Astrocyte of the spinal cord (primary cell): ENCODE measurements around the gene GPD1L.

Source experiments
- DNase-seq: peaks from one replicate; pipeline ENCODE4 v3.0.0; 2011; ENCODE audit warnings: low read depth, low spot score
- H3K4me3 ChIP-seq: 2 replicates; pipeline ENCODE4 v1.5.1; 2011; ENCODE audit warnings: low read depth, mild to moderate bottlenecking, low read length, moderate library complexity
- in situ Hi-C: cut with HindIII; loops from 2 replicates; pipeline ENCODE4 v1.10.0; 2017; ENCODE audit warnings: low sequenced_read_pairs
- TF ChIP-seq, protein P1 (sequence below): IDR thresholded peaks from 2 replicates; pipeline ENCODE4 v1.5.1; 2012; ENCODE audit warnings: low read depth, mild to moderate bottlenecking, low read length, inconsistent platforms

Gene GPD1L

DNA sequence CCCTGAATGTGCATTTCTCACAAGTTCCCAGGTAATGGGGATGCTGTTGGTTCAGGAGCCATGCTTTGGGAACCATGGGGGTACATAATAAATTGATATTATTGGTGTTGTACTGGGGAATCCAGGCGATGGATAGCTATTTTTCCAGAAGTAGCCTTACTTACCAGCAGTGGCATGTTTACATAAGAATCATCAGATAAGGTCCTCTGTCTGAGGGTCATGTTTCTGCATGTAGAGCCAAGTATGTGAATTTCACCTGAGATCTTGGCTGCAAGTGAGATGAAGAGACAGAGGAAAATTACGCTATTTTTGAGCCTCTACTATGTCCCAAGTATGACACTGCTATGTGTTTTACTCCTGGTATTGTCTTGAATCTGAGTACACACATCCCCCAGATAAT is 26.3 kb downstream of the GPD1L start:
- DNase-seq: no peak
- in situ Hi-C loops: no loop called here
- TF ChIP-seq, protein P1, sequence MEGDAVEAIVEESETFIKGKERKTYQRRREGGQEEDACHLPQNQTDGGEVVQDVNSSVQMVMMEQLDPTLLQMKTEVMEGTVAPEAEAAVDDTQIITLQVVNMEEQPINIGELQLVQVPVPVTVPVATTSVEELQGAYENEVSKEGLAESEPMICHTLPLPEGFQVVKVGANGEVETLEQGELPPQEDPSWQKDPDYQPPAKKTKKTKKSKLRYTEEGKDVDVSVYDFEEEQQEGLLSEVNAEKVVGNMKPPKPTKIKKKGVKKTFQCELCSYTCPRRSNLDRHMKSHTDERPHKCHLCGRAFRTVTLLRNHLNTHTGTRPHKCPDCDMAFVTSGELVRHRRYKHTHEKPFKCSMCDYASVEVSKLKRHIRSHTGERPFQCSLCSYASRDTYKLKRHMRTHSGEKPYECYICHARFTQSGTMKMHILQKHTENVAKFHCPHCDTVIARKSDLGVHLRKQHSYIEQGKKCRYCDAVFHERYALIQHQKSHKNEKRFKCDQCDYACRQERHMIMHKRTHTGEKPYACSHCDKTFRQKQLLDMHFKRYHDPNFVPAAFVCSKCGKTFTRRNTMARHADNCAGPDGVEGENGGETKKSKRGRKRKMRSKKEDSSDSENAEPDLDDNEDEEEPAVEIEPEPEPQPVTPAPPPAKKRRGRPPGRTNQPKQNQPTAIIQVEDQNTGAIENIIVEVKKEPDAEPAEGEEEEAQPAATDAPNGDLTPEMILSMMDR: no peak
- no peak overlapping the region for H3K4me3 ChIP-seq

DNA sequence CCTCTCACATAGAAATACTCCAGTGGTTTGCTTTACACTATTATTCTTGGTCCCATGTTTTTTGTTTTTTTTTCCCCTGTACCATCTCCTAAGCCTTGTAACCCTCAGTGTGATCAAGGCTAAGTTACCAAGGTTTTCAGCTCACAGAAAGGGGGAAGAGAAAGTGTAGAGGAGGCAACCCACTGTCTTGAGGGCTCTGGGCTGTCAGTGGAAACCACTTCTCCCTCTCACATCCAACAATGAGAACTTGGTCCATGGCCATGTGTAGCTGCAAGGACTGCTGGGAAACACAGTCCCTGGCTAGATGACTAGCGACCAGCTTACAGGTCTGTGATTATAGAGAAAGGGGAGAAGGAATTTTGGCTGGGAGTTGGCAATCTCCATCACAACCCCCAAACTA is 30.3 kb downstream of the GPD1L start:
- in situ Hi-C loops: no loop called here
- H3K4me3 ChIP-seq: no peak overlapping the region
- no peak for DNase-seq
- TF ChIP-seq, protein P1: no peak

DNA sequence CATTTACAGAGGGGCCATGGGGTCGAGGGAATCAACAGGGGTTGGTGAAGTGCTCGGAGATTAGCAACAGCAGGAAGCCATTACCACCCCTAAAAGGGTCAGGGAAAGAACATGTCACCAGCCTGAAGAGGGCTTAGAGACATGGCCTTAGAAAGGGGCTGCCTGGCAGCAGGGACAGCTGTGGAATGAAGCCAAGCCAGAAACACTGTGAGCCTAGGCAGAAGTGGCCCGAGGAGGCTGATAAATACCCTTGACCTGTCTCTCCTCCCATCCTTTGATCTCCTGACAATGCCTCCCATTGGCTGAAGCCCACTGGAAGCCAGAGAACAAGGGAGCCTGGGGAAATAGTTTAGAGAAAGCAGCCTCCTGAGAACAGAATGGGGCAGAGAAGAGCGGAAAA is 31.4 kb downstream of the GPD1L start:
- no peak overlapping the region for H3K4me3 ChIP-seq
- DNase-seq: no peak
- TF ChIP-seq, protein P1: no peak
- in situ Hi-C loops: no loop called here

DNA sequence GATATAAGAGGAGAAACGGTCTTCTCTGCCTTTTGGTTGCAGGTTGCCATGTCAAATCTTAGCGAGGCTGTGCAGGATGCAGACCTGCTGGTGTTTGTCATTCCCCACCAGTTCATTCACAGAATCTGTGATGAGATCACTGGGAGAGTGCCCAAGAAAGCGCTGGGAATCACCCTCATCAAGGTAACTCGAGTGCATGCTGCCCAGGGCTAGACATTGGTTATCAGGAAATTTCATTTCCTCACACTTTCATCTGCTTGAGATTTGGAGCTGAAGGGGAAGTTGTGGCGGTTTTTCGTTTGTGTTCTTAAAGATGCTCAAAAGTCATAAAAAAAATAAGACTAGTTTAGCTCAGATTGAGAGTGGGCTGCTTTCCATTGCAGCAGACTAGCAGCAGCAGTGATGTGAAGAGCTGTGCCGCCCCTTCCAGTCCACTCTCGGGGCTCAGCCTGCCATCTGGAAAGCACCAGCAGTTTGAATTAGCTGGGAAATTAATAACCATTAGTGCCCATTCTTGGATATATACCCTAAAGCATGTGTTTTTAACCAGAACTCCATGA is 32.2 kb downstream of the GPD1L start:
- TF ChIP-seq, protein P1: no peak
- no peak for DNase-seq
- H3K4me3 ChIP-seq: no peak overlapping the region
- in situ Hi-C loops: no loop called here

DNA sequence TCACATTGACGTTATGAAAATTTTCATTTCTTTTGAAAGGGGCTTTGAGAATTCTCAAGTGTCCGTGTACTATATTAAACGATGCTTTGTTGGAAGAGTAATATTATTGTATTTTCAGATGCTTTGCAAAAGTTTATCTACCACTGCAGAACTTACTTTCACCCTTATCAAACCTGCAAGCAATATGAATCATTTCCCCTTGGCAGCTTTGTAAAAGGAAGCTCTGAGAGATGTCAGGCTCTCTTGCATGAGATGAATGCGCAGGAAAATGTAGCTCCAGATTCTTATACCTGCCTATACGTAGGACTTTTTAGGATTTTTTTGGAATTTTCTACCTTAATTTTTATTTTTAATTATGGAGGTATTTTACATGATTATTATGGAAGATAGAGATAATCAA is 34.5 kb downstream of the GPD1L start:
- TF ChIP-seq, protein P1: no peak
- DNase-seq: no peak
- in situ Hi-C loops: no loop called here

DNA sequence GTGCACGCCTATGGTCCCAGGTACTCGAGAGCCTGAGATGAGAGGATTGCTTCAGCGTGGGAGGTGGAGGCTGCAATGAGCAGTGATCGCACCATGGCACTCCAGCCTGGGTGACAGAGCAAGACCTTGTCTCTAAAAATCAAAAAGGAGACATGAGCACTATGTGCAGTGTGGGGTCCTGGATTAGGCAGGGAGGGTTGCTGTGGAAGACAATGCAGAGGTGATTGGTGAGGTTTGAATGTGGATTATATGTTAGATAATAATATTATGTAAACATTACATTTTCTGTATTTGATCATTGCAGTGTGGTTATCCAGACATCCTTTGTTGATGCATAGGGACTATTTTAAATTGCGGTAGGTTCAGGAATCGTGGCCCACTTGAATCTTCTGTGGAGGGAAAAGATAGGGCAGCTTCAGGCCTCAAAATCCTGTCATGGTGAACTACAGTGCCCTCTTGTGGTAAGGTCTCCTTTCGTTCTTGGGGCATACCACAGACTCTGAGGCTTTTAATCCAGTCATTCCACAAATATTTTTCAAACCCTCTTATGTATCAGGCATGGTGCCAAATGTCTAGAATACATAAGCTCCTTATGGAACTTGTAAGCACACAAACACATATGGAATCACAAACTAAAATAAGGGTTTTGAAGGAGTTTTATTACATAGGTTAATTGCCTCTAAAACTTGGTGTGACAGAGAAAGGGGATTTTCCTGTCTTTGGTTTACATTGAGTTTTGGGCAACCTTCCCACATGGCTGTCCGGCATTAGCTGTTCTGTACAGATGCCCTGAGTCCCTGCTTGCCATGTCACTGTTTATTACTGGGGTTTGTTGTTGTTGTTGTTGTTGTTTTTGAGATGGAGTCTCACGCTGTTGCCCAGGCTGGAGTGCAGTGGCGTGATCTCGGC is 37.7 kb downstream of the GPD1L start:
- DNase-seq: peak; percentile 91
- H3K4me3 ChIP-seq: no peak overlapping the region
- TF ChIP-seq, protein P1: peak; percentile 70
- in situ Hi-C loops: no loop called here

More for the DNA sequence above, 34.5 kb downstream of the GPD1L start:
- H3K4me3 ChIP-seq: no peak overlapping the region
